Mammary epithelial cell (primary cell): Measurements from ENCODE around the gene MAP7D1.

Experiments used
- CTCF ChIP-seq, 2 donors: IDR thresholded peaks in 1 of 2; conservative IDR thresholded peaks in 1 of 2; 2 replicates each; pipeline ENCODE4 v1.5.1; 2011 to 2012; ENCODE audit warnings: inconsistent platforms in 2 of 2, low read length in 2 of 2, mild to moderate bottlenecking in 2 of 2, control low read depth in 1 of 2, low read depth in 1 of 2; ENCODE audit not compliant: insufficient read depth in 1 of 2; ENCODE audit errors: extremely low read depth in 1 of 2
- EZH2 ChIP-seq: IDR thresholded peaks from 2 replicates; pipeline ENCODE4 v1.6.1; 2012; ENCODE audit warnings: low read length, inconsistent platforms, borderline replicate concordance

GRCh38 chr1:36177589-36178431 lies 21.9 kb downstream of the MAP7D1 start:
- TF ChIP-seq CTCF (conservative IDR thresholded peaks at IDR 0.05 in 1 of 2, IDR thresholded peaks at IDR 0.05 in 1 of 2; ENCODE audit: extremely low read depth in 1 of 2, insufficient read depth in 1 of 2, low read depth in 1 of 2, low read length in 2 of 2) (no peak), EZH2 (no peak)
